Activated CD4-positive, alpha-beta T cell treated with anti-CD3 and anti-CD28 coated beads, Interleukin-2, amount 10 ng/mL, durations not matched to agents 24 days and 14 days (primary cell): Measurements from ENCODE around the gene ALDH1L1. TPM values are rescaled to one million over a fixed set of nuclear protein-coding genes. Genes with fewer than 3 reads are reported as not detected.
A peak's percentile ranks its signal among the peaks of the same experiment; 100 is the strongest.

Experiments
- DNase-seq: peaks from one replicate; pipeline ENCODE4 v3.0.0; 2022
- H3K27ac Mint-ChIP-seq: one replicate; pipeline ENCODE4 v1.8.0; 2022; ENCODE audit warnings: mild to moderate bottlenecking, mixed read lengths
- H3K27me3 Mint-ChIP-seq: one replicate; pipeline ENCODE4 v1.8.0; 2022; ENCODE audit warnings: mixed read lengths
- H3K36me3 Mint-ChIP-seq: one replicate; pipeline ENCODE4 v1.8.0; 2022; ENCODE audit warnings: low read depth, mild to moderate bottlenecking, mixed read lengths
- H3K4me1 Mint-ChIP-seq: one replicate; pipeline ENCODE4 v1.8.0; 2021; ENCODE audit warnings: mixed read lengths
- H3K4me3 Mint-ChIP-seq: one replicate; pipeline ENCODE4 v1.8.0; 2022; ENCODE audit warnings: mild to moderate bottlenecking, moderate library complexity, mixed read lengths
- H3K9me3 Mint-ChIP-seq: one replicate; pipeline ENCODE4 v1.8.0; 2021; ENCODE audit warnings: mixed read lengths
- intact Hi-C: fragments of 100-400 bp; cut with micrococcal nuclease; formaldehyde crosslinking; loops from one replicate; pipeline ENCODE4 v1.15.1; 2023
- total RNA-seq: library from RNA; stranded (reverse); gene quantifications from 2 replicates; pipeline ENCODE4 v1.2.3, GENCODE V29; 2022

Gene ALDH1L1
- total RNA-seq, 1 donor from 2014 or later, result not detected

DNA sequence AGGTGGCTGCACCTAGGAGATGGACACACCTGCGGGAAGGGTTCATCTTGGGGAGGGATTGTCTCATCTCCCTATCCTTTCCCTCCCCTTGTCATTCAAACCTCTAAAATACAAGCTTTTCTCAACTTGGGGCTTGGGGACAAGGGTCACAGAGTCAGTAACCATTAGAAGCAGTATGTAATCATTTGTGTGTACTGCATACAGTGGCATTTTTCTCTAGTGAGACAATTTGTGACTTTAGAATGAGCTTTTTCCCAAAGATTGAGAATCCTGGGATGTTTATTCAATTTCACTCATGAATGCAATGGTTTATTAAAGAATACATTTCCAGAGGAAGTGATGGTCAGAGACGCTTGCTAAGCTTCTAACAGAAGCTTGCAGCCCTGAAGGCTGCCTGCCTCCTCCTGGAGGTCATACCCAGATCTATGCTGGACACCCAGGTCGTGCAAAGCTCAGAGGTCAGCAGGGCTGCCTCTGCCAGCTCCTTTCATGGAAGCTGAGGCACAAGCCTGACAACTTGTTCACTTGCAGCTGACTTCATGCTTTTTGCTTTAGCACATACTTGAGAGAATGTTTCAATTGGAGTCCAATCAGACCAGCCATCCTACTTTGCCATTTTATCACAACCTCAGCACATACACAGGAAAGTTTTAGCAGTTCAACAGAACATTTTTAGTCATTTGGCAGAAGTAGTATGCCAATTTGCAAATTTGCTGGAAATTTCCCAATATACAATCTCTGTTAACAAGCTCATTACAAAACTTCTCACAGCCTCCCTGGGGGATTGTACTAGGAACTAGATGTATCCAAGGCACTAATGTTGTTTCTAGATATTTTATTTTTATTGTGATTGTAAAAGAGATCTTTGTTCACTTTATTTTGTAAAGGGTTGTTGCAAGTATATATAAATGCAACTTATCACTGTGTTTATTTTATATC, 25.6 kb upstream of the ALDH1L1 start:
- Mint-ChIP-seq H3K4me1 (no peaks in the 10 kb centered on the region), H3K9me3 (no peaks in the 10 kb centered on the region), H3K27me3 (peaks cover 7% of the 10 kb centered on the region), H3K4me3 (no peak overlapping the region), H3K36me3 (no peaks in the 10 kb centered on the region), H3K27ac (no peak overlapping the region)
- no peak for DNase-seq
- intact Hi-C loops, result no loop called here

DNA sequence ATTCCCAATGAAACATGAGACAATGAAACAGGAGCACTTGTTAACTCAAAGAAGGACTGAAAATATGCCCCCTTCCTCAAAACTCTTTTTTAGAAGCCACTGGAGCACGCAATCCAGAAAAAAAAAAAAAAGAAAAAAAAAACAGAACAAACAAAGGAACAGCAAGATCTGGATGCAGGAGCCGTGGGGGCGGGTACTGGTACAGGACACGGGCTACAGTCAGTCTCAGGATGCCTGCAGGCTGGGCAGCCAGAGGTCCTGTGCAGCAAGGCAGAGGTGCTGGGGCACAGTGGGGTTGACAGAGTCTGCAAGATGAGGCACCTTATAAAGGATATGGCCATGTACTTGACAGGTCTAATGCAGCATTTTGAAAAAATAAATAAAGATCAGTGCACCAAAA, 22.3 kb upstream of the ALDH1L1 start:
- no peak for DNase-seq
- intact Hi-C loops, result no loop called here
- H3K9me3 Mint-ChIP-seq, result no peaks in the 10 kb centered on the region
- H3K4me1 Mint-ChIP-seq, result no peaks in the 10 kb centered on the region
- no peak overlapping the region for H3K27ac Mint-ChIP-seq
- peaks cover 4% of the 10 kb centered on the region for H3K27me3 Mint-ChIP-seq
- H3K4me3 Mint-ChIP-seq, result no peak overlapping the region
- no peaks in the 10 kb centered on the region for H3K36me3 Mint-ChIP-seq

DNA sequence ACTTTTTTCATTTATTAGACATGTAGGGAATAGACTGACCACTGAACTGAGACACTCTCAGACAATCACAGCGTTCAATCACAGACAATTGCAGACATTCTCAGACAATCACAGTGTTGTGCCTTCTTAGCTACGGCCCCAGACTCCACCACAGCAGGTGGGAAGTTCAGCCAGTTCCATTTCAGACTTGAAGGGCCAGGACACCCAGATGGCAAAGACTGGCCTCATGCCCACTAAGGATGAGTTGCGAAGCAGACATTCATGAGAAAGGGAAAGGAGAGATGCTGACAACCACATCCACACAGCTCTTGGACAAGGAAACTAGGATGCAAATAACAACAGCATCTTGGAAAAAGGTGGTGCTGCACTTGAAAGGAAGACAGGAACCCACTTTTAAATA, 21.9 kb upstream of the ALDH1L1 start:
- Mint-ChIP-seq H3K4me3 (no peak overlapping the region), H3K27ac (no peak overlapping the region), H3K36me3 (no peaks in the 10 kb centered on the region), H3K27me3 (peaks cover 4% of the 10 kb centered on the region), H3K9me3 (no peaks in the 10 kb centered on the region), H3K4me1 (no peaks in the 10 kb centered on the region)
- intact Hi-C loops, result no loop called here
- no peak for DNase-seq

DNA sequence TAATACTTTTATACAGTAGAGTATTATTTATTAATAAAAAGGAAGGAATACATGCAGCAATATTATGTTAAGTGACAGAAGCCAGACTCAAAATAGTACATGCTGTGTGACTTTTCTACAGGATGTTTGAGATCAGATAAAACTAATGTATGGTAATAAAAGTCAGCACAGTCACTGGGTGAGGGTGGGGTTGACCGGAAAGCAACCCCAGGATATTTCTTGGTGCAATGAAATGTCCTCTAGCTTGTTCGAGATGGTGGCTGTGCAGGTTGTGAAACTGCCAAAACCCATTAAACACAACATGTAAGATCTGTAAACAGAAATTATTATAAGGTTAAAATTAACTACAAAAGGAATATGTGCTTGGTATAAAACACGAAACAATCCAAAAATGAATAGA, 20.8 kb upstream of the ALDH1L1 start:
- no peak for DNase-seq
- no peaks in the 10 kb centered on the region for H3K4me1 Mint-ChIP-seq
- intact Hi-C loops, result no loop called here

DNA sequence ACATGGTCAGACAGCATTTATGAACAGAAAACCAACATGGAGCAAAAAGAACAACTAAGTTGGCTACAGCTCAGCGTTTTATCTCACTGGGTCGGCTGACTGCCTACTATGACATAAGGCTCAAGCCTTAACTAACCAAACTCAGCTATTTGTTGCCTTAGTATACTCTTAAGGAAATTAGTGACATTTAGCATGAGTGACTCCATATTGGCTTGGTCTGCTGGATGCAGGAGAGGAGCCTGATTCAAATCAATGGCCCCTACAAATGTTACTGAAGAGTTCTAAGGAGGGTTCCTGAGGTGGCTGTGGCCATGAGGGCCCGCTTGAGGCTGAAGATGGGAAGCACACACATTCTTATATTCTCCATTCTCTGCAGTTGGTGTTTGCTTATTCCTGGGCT, 20.1 kb upstream of the ALDH1L1 start:
- H3K27me3 Mint-ChIP-seq, result peaks cover 4% of the 10 kb centered on the region
- no peaks in the 10 kb centered on the region for H3K9me3 Mint-ChIP-seq
- intact Hi-C loops, result no loop called here
- no peak for DNase-seq
- no peak overlapping the region for H3K4me3 Mint-ChIP-seq
- no peak overlapping the region for H3K27ac Mint-ChIP-seq
- no peaks in the 10 kb centered on the region for H3K4me1 Mint-ChIP-seq
- H3K36me3 Mint-ChIP-seq, result no peaks in the 10 kb centered on the region

More for the DNA sequence above, 20.8 kb upstream of the ALDH1L1 start:
- no peaks in the 10 kb centered on the region for H3K36me3 Mint-ChIP-seq
- no peaks in the 10 kb centered on the region for H3K9me3 Mint-ChIP-seq
- no peak overlapping the region for H3K27ac Mint-ChIP-seq
- H3K27me3 Mint-ChIP-seq, result peaks cover 4% of the 10 kb centered on the region
- no peak overlapping the region for H3K4me3 Mint-ChIP-seq

DNA sequence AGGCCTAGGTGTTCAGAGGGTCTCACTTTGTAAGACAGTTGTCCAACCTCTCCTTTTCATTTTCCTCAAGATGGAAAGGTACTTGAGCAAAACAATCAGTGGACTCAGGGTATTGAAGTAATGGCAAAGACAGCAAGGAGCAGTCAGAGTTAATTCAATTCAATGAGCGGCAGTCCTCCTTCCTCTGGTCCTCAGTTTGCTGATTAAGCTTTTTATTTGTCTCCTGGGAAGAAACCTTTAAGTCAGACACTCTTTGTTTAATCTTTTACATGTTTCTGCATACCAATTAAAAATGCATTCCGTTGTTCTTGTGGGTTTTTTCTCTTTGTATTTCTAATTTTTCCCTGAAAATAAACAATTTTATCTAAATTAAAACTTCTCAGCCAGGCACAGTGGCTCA, 18.9 kb upstream of the ALDH1L1 start:
- Mint-ChIP-seq H3K4me3 (no peak overlapping the region), H3K36me3 (no peaks in the 10 kb centered on the region), H3K27ac (no peak overlapping the region), H3K4me1 (no peaks in the 10 kb centered on the region), H3K9me3 (peaks cover 5% of the 10 kb centered on the region), H3K27me3 (peaks cover 4% of the 10 kb centered on the region)
- DNase-seq, result no peak
- intact Hi-C loops, result no loop called here

DNA sequence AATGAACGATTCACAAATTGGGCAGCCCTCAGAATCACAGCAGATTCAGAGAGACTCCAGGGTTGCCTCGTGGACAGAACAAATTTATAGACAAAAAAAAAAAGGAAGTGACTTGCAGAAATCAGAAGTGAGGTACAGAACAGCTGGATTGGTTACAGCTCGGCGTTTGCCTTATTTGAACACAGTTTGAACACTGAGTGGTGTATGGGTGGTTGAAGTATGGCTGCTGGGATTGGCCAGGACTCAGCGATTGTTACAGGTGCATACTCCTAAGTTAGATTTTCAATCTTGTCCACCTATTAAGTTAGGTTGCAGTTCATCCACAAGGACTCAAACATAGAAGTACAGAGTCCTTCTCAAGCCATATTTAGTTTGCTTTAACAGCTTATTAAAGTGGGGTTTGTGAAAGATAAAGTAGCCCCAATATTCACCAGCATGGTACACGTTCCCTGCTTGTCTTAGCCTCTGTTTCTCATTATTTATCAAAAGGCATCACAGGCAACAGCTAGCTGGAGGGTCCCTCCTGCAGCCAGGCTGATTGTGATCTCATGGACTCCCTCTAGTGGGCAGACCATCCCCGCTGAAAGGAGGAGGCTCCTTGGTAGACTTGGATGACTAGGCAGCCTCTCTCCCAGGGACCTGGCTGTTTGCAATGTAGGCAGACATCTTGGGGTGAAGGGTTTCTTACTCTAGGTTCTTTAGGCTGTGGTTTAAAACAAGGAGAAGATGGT, 17.6 kb upstream of the ALDH1L1 start:
- Mint-ChIP-seq H3K4me3 (no peak overlapping the region), H3K36me3 (no peaks in the 10 kb centered on the region)

GRCh38 chr3:126197343-126197742, 17.0 kb upstream of the ALDH1L1 start:
- Mint-ChIP-seq H3K36me3 (no peaks in the 10 kb centered on the region), H3K4me1 (no peaks in the 10 kb centered on the region), H3K4me3 (no peak overlapping the region), H3K27me3 (peaks cover 4% of the 10 kb centered on the region), H3K27ac (no peak overlapping the region), H3K9me3 (peaks cover 5% of the 10 kb centered on the region)
- intact Hi-C loops, result no loop called here
- DNase-seq, result peak; percentile 8

More for the DNA sequence above, 17.6 kb upstream of the ALDH1L1 start:
- no peak overlapping the region for H3K27ac Mint-ChIP-seq
- peaks cover 5% of the 10 kb centered on the region for H3K9me3 Mint-ChIP-seq
- DNase-seq, result peak; percentile 74
- no peaks in the 10 kb centered on the region for H3K4me1 Mint-ChIP-seq
- intact Hi-C loops, result no loop called here
- peaks cover 4% of the 10 kb centered on the region for H3K27me3 Mint-ChIP-seq

- intact Hi-C loops, result no loop called here
- H3K36me3 Mint-ChIP-seq, result no peaks in the 10 kb centered on the region
- H3K9me3 Mint-ChIP-seq, result peaks cover 5% of the 10 kb centered on the region
- no peaks in the 10 kb centered on the region for H3K4me1 Mint-ChIP-seq
- no peak for DNase-seq
- no peak overlapping the region for H3K27ac Mint-ChIP-seq
- H3K4me3 Mint-ChIP-seq, result no peak overlapping the region
- H3K27me3 Mint-ChIP-seq, result peaks cover 2% of the 10 kb centered on the region
Measured at GRCh38 chr3:126194713-126195305, 14.4 kb upstream of the ALDH1L1 start.

- Mint-ChIP-seq H3K27me3 (peaks cover 4% of the 10 kb centered on the region), H3K4me1 (no peaks in the 10 kb centered on the region), H3K9me3 (peaks cover 5% of the 10 kb centered on the region), H3K4me3 (no peak overlapping the region), H3K36me3 (no peaks in the 10 kb centered on the region), H3K27ac (no peak overlapping the region)
- intact Hi-C loops, result no loop called here
- DNase-seq, result peak; percentile 20
Measured at GRCh38 chr3:126191246-126191645, 10.9 kb upstream of the ALDH1L1 start.

DNA sequence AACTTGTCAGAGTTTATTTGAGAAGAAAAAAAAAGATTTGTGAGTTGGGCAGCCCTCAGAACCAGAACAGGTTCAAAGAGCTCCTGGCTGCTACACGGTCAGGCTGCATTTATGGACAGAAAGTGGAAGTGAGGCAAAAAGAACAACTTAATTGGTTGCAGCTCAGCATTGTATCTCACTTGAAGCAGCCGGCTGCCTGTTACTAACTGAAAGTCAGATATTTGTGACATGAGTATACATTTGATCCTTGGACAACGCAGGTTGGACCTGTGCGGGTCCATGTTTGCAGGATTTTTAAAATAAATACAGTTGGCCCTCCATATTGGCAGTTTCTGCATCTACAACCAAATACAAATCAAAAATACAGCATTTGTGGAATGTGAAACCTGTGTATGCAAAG, 7.5 kb upstream of the ALDH1L1 start:
- Mint-ChIP-seq H3K36me3 (no peaks in the 10 kb centered on the region), H3K27me3 (peaks cover 7% of the 10 kb centered on the region), H3K4me3 (no peak overlapping the region), H3K9me3 (no peaks in the 10 kb centered on the region), H3K4me1 (no peaks in the 10 kb centered on the region), H3K27ac (no peak overlapping the region)
- DNase-seq, result no peak
- intact Hi-C loops, result no loop called here

DNA sequence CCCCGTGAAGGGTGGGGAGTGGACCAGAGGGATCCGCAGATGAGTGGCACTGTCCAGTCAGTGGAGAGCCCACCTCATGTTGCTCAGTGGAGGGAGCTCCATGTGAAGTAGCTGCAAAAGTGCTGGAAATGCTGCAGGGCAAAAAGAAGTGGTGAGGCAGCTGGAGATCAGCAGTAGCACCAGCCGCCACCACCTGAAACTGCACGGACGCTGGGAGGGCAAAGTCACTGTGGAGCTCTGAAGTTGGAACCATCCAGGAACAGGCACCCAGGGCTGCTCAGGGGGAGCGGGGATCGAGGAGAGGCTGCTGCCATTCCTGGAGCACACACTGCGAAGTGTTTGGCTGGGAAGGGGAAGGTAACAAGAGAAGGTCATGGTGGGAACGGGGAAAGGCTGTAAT, 6.4 kb upstream of the ALDH1L1 start:
- Mint-ChIP-seq H3K9me3 (no peaks in the 10 kb centered on the region), H3K36me3 (no peaks in the 10 kb centered on the region), H3K4me1 (no peaks in the 10 kb centered on the region), H3K27ac (no peak overlapping the region), H3K27me3 (peaks cover 15% of the 10 kb centered on the region), H3K4me3 (no peak overlapping the region)
- DNase-seq, result peak; percentile 34
- intact Hi-C loops, result no loop called here

GRCh38 chr3:126186271-126186670, 5.9 kb upstream of the ALDH1L1 start:
- H3K27ac Mint-ChIP-seq, result no peak overlapping the region
- no peaks in the 10 kb centered on the region for H3K9me3 Mint-ChIP-seq
- peak; percentile 20 for DNase-seq
- no peak overlapping the region for H3K4me3 Mint-ChIP-seq
- H3K4me1 Mint-ChIP-seq, result no peaks in the 10 kb centered on the region
- peaks cover 20% of the 10 kb centered on the region for H3K27me3 Mint-ChIP-seq
- H3K36me3 Mint-ChIP-seq, result no peaks in the 10 kb centered on the region
- intact Hi-C loops, result no loop called here

DNA sequence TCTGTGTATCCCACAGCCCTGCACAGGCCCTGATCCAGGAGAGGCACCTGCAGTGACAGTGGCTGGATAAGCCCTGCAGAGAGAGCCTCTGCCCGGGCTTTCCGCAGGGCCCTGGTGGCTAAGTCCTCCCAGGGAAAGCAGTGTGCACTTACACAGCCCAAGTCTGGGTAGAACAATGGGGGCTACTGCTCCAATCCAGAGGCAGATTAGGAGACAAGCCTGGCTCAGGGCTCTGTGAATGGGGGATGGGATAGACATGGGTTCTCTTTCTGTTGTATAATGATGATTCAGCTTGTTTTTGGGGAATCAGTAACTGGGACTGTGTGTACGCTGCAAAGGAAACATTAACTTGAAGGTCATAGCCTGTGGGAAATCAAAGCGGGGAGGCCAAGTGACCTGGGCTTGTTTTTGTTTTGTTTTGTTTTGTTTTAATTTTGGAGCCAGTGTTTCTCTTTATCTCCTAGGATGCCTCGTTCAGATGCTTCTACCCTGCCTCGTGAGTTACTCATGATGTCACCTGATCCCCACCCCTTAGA, 4.1 kb upstream of the ALDH1L1 start:
- Mint-ChIP-seq H3K4me3 (no peak overlapping the region), H3K27me3 (peaks cover 28% of the 10 kb centered on the region), H3K4me1 (no peaks in the 10 kb centered on the region), H3K36me3 (no peaks in the 10 kb centered on the region), H3K9me3 (no peaks in the 10 kb centered on the region), H3K27ac (no peak overlapping the region)
- intact Hi-C loops, result no loop called here
- peak; percentile 28 for DNase-seq
